Measurements from ENCODE around the gene WNT9B.

GRCh38 chr17:46820592-46821450 lies 30.6 kb upstream of the WNT9B start:
- TF ChIP-seq CTCF (IDR thresholded peaks at IDR 0.05) (no peak), POLR2A (IDR thresholded peaks at IDR 0.05) (no peak), EP300 (IDR thresholded peaks at IDR 0.05) (no peak), POLR2AphosphoS5 (IDR thresholded peaks at IDR 0.05) (no peak)

Measured in gastroesophageal sphincter (tissue), 3 donors.